ENCODE data around the gene OR5J2.
"Not testable (repeated sequence)": the region's sequence is repeated elsewhere in the genome, so short reads cannot be mapped to it uniquely, and the experiment has no call there.

The OR5J2 gene

GRCh38 chr11:56176318-56176717 is at the start of gene OR5J2:
TSS of gene OR5J2 (plus strand) at chr11:56176618. CDS start at chr11:56176618, 0 bp downstream.
- no peaks in the 10 kb centered on the region for H3K27me3 Mint-ChIP-seq
- H3K4me3 Mint-ChIP-seq, result no peak within 1 kb of the TSS
- no peak for ATAC-seq

GRCh38 chr11:56140151-56140661 is 36.2 kb upstream of the OR5J2 start, which contains the start of gene OR8J3:
TSS of gene OR8J3 (minus strand) at chr11:56140201. CDS start at chr11:56137718, 2,483 bp downstream.
- no peak for ATAC-seq
- Mint-ChIP-seq H3K36me3 (no peaks in the 10 kb centered on the region), H3K4me3 (no peak within 1 kb of the TSS), H3K27me3 (no peaks in the 10 kb centered on the region), H3K27ac (no peak within 1 kb of the TSS), H3K4me1 (no peaks in the 10 kb centered on the region), H3K9me3 (peaks cover 13% of the 10 kb centered on the region)

More at GRCh38 chr11:56176318-56176717, at the start of gene OR5J2:
- H3K36me3 Mint-ChIP-seq, result no peaks in the 10 kb centered on the region
- no peak within 1 kb of the TSS for H3K27ac Mint-ChIP-seq
- peaks cover 9% of the 10 kb centered on the region for H3K9me3 Mint-ChIP-seq
- no peaks in the 10 kb centered on the region for H3K4me1 Mint-ChIP-seq

- not testable (repeated sequence) for H3K9me3 Mint-ChIP-seq, H3K27me3 Mint-ChIP-seq, H3K36me3 Mint-ChIP-seq, H3K4me1 Mint-ChIP-seq, H3K27ac Mint-ChIP-seq, H3K4me3 Mint-ChIP-seq, ATAC-seq
These were observed 32.7 kb upstream of the OR5J2 start for GRCh38 chr11:56143681-56144080.

GRCh38 chr11:56151376-56151775 is 25.0 kb upstream of the OR5J2 start:
- no peak overlapping the region for H3K27ac Mint-ChIP-seq
- no peak overlapping the region for H3K4me3 Mint-ChIP-seq
- ATAC-seq, result no peak
- H3K36me3 Mint-ChIP-seq, result no peaks in the 10 kb centered on the region
- no peaks in the 10 kb centered on the region for H3K27me3 Mint-ChIP-seq
- H3K9me3 Mint-ChIP-seq, result peaks cover 5% of the 10 kb centered on the region
- no peaks in the 10 kb centered on the region for H3K4me1 Mint-ChIP-seq

- no peak for ATAC-seq
- H3K27me3 Mint-ChIP-seq, result no peaks in the 10 kb centered on the region
- H3K36me3 Mint-ChIP-seq, result no peaks in the 10 kb centered on the region
- no peaks in the 10 kb centered on the region for H3K4me1 Mint-ChIP-seq
- peaks cover 5% of the 10 kb centered on the region for H3K9me3 Mint-ChIP-seq
- H3K4me3 Mint-ChIP-seq, result no peak overlapping the region
- H3K27ac Mint-ChIP-seq, result no peak overlapping the region
These were observed 24.1 kb upstream of the OR5J2 start for GRCh38 chr11:56152333-56152732.

GRCh38 chr11:56160217-56160616 is 16.2 kb upstream of the OR5J2 start, which contains the start of gene OR8K5:
TSS of gene OR8K5 (minus strand) at chr11:56160317. CDS start at chr11:56160317, 0 bp downstream.
- no peak for ATAC-seq
- H3K36me3 Mint-ChIP-seq, result no peaks in the 10 kb centered on the region
- H3K27me3 Mint-ChIP-seq, result no peaks in the 10 kb centered on the region
- H3K4me1 Mint-ChIP-seq, result no peaks in the 10 kb centered on the region
- H3K4me3 Mint-ChIP-seq, result no peak within 1 kb of the TSS
- no peak within 1 kb of the TSS for H3K27ac Mint-ChIP-seq
- peaks cover 4% of the 10 kb centered on the region for H3K9me3 Mint-ChIP-seq

- H3K9me3 Mint-ChIP-seq, result peaks cover 1% of the 10 kb centered on the region
- no peak for ATAC-seq
- H3K4me1 Mint-ChIP-seq, result no peaks in the 10 kb centered on the region
- H3K4me3 Mint-ChIP-seq, result no peak overlapping the region
- H3K36me3 Mint-ChIP-seq, result no peaks in the 10 kb centered on the region
- no peak overlapping the region for H3K27ac Mint-ChIP-seq
- H3K27me3 Mint-ChIP-seq, result no peaks in the 10 kb centered on the region
These were observed 12.6 kb upstream of the OR5J2 start for GRCh38 chr11:56163804-56164203.

GRCh38 chr11:56172256-56172830 is 4.1 kb upstream of the OR5J2 start:
- ATAC-seq, result no peak
- H3K4me1 Mint-ChIP-seq, result no peaks in the 10 kb centered on the region
- no peak overlapping the region for H3K27ac Mint-ChIP-seq

GRCh38 chr11:56183459-56183858 is 7.0 kb downstream of the OR5J2 start:
- no peaks in the 10 kb centered on the region for H3K4me1 Mint-ChIP-seq

More at GRCh38 chr11:56172256-56172830, 4.1 kb upstream of the OR5J2 start:
- H3K9me3 Mint-ChIP-seq, result peaks cover 6% of the 10 kb centered on the region
- H3K36me3 Mint-ChIP-seq, result no peaks in the 10 kb centered on the region
- no peak overlapping the region for H3K4me3 Mint-ChIP-seq
- no peaks in the 10 kb centered on the region for H3K27me3 Mint-ChIP-seq

GRCh38 chr11:56188602-56189001 is 12.2 kb downstream of the OR5J2 start:
- no peaks in the 10 kb centered on the region for H3K36me3 Mint-ChIP-seq
- no peak for ATAC-seq
- H3K27me3 Mint-ChIP-seq, result no peaks in the 10 kb centered on the region
- H3K9me3 Mint-ChIP-seq, result peaks cover 7% of the 10 kb centered on the region
- H3K27ac Mint-ChIP-seq, result no peak overlapping the region
- H3K4me3 Mint-ChIP-seq, result no peak overlapping the region
- H3K4me1 Mint-ChIP-seq, result no peaks in the 10 kb centered on the region

More at GRCh38 chr11:56183459-56183858, 7.0 kb downstream of the OR5J2 start:
- peaks cover 17% of the 10 kb centered on the region for H3K9me3 Mint-ChIP-seq
- no peak overlapping the region for H3K27ac Mint-ChIP-seq
- H3K27me3 Mint-ChIP-seq, result no peaks in the 10 kb centered on the region
- ATAC-seq, result no peak
- H3K4me3 Mint-ChIP-seq, result no peak overlapping the region
- no peaks in the 10 kb centered on the region for H3K36me3 Mint-ChIP-seq

GRCh38 chr11:56196705-56197104 is 20.3 kb downstream of the OR5J2 start:
- Mint-ChIP-seq H3K27ac (no peak overlapping the region), H3K4me3 (no peak overlapping the region), H3K9me3 (peaks cover 3% of the 10 kb centered on the region), H3K36me3 (no peaks in the 10 kb centered on the region), H3K27me3 (no peaks in the 10 kb centered on the region), H3K4me1 (no peaks in the 10 kb centered on the region)
- no peak for ATAC-seq

GRCh38 chr11:56197367-56197766 is 20.9 kb downstream of the OR5J2 start:
- Mint-ChIP-seq H3K27me3 (no peaks in the 10 kb centered on the region), H3K4me1 (no peaks in the 10 kb centered on the region), H3K27ac (no peak overlapping the region), H3K36me3 (no peaks in the 10 kb centered on the region), H3K9me3 (peaks cover 3% of the 10 kb centered on the region), H3K4me3 (no peak overlapping the region)
- ATAC-seq, result no peak

GRCh38 chr11:56207790-56208189 is 31.4 kb downstream of the OR5J2 start:
- Mint-ChIP-seq H3K9me3 (peaks cover 7% of the 10 kb centered on the region), H3K36me3 (no peaks in the 10 kb centered on the region), H3K27ac (no peak overlapping the region), H3K27me3 (no peaks in the 10 kb centered on the region), H3K4me1 (no peaks in the 10 kb centered on the region), H3K4me3 (no peak overlapping the region)
- no peak for ATAC-seq

GRCh38 chr11:56214537-56214936 is 38.1 kb downstream of the OR5J2 start:
- Mint-ChIP-seq H3K4me3 (no peak overlapping the region), H3K27me3 (no peaks in the 10 kb centered on the region), H3K9me3 (peaks cover 17% of the 10 kb centered on the region), H3K4me1 (no peaks in the 10 kb centered on the region), H3K36me3 (no peaks in the 10 kb centered on the region), H3K27ac (no peak overlapping the region)
- no peak for ATAC-seq

GRCh38 chr11:56219735-56220134 is 43.3 kb downstream of the OR5J2 start:
- not testable (repeated sequence) for H3K4me3 Mint-ChIP-seq, H3K27ac Mint-ChIP-seq, H3K27me3 Mint-ChIP-seq, H3K4me1 Mint-ChIP-seq, ATAC-seq, H3K36me3 Mint-ChIP-seq
- H3K9me3 Mint-ChIP-seq, result peaks cover 12% of the 10 kb centered on the region

Measured in stimulated activated memory B cell treated with anti-CD40 and anti-IgM and Interleukin-4, amounts not matched to agents 10 μg/mL and 1 μg/mL and 100 μg/mL, for 72 hours (primary cell).